ENCODE measurements around the gene POLK.
"Not testable (repeated sequence)": the region's sequence is repeated elsewhere in the genome, so short reads cannot be mapped to it uniquely, and the experiment has no call there.

Gene POLK

DNA sequence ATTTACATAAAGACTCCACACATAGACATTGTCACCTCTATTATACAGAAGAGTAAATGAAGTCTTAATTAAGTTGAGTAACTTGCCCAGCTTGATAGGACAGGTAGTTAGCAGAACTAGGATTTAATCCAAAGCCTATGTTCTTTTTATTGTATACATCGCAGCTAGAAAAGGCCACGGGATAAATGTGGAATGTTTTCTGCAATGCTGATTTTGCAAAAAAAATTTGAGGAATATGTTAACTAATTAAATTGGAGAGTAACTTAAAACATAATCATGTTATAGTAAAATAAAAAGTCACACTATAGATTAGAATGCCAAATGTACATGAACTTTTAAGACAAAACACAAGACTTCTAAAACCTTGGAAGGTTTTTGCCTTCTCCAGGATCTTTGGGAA lies 41.1 kb downstream of the POLK start:
- no peak for DNase-seq

DNA sequence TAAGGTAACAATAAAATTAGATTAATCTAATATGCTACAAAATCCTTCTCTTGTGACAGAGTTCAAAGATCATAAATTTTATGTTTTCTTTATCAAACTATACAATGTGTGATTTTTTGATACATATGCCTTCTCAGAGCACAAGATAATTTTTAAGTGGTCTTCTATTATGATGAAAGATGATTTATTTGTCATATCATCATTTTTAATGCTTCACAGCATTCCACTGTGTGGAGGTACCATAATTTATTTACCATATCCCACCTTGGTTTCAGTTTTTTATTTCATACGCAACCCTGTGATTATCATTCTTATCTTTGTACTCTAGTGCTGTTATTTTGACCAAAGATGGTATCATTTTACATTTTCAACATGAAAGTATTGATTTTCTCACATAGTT lies 41.7 kb downstream of the POLK start:
- no peak for DNase-seq

DNA sequence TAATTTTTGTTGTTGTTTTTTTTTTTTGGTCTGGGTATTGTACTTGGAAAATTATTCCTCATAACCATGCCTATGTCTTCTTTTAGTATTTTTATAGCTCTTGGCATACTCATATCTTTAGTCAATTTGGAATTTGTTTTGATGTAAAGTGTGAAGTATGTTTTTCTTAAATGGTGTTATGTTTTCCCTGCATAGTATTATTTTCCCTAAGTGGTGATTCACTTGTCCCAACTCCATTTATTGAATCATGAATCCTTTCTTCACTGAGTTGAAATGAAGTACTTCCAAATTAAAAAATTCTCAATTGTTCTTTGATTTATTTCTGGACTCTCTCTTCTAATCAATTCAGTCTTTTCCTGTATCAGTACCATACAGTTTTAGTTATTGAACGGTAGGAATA lies 46.5 kb downstream of the POLK start:
- no peak for DNase-seq

DNA sequence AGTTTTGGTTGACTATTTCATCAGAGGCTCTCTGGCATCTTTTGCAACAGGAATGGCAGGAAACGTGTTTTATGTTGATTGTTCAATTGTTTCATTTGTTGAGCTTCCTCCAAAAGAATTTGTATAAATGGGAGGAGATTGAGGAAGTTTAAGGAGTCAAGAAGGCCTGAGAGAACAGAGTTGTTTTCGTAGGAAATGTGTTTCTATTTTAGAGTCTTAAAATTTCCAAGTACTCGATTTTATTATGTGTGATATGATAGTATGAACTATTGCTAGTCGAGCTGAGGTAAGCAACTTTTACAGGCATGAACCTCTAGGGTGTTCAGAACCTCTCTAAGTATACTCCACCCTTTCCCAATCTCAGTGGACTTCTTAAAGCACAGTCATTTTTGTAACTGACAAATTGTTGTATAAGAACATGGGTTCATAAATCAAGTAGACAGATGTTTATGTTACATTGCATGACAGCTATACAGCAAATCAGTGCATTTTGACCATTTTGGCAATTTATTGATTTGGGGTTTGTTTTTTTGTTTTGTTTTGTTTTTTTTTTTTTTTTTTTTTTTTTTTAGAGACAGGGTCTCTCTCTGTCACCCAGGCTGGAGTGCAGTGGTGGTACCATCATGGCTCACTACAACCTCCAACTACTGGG lies 47.4 kb downstream of the POLK start:
- DNase-seq = no peak

DNA sequence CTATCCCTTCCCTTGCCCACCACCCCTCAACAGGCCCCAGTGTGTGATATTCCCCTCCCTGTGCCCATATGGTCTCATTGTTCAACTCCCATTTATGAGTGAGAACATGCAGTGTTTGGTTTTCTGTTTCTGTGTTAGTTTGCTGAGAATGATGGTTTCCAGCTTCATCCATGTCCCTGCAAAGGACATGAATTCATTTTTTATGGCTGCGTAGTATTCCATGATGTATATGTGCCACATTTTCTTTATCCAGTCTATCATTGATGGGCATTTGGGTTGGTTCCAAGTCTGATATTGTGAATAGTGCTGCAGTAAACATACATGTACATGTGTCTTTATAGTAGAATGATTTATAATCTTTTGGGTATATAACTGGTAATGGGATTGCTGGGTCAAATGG lies 49.0 kb downstream of the POLK start:
- not testable (repeated sequence) for DNase-seq

DNA sequence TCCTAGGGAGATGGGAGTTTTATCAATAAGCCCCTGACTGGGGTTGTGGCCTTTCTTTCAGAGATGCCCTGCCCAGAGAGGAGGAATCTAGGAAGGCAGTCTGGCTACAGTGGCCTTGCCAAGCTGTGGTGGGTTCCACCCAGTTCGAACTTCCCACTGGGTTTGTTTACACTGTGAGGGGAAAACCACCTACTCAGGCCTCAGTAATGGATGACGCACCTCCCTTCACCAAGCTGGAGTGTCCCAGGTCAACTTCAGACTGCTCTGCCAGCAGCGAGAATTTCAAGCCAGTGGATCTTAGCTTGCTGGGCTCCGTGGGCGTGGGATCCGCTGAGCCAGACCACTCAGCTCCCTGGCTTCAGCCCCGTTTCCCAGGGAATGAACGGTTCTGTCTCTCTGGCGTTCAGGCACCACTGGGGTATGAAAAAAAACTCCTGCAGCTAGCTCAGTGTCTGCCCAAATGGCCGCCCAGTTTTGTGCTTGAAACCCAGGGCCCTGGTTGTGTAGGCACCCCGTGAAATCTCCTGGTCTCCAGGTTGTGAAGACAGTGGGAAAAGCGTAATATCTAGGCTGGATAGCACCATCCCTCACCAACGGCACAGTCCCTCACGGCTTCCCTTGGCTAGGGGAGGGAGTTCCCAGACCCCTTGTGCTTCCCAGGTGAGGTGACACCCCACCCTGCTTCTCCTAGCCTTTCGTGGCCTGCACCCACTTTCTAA lies 54.5 kb downstream of the POLK start:
- not testable (repeated sequence) for DNase-seq

DNA sequence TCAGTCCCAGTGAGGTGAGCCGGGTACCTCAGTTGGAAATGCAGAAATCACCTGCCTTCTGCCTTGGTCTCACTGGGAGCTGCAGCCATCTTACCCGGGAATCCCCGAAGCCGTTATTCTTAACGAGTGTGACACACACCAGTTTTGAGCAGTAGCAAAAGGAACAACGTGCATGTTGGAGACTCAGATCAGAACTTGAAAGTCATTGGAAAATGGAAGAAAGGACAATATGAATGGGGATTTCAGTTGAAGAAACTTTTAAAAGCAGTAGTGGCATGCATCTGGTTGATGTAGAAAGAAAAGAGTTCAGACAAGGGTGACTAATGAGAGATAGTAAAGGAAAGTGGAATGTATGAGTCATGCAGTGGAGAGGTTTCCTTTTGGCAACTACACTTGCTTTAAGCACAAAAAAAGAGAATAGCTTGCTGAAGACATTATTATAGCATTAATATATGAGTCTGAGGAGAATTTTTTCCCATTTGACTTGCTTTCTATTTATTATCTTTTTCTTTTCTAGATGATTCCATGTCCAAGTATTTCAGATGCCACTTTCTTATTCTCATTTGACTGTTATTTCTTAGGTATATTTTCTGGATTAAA lies 55.1 kb downstream of the POLK start:
- DNase-seq = no peak

DNA sequence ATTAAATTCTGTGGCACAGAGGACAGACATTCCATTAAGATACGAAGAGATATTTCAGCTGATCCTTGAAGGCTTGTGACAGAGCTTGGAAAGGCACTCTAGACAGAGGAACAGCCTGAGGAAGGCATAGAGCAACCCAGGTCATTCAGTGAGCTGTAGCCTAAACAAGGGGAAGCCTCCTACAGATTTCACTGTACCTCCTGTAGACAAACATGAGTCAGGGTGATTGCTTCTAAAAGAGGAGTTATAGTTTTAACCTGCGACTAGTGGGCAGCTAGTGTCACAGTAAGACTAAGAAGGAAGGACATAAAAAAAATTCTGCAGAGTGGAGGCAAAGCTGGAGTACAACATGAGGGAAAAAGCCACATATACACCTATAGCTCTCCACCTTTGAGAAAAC lies 56.0 kb downstream of the POLK start:
- no peak for DNase-seq

DNA sequence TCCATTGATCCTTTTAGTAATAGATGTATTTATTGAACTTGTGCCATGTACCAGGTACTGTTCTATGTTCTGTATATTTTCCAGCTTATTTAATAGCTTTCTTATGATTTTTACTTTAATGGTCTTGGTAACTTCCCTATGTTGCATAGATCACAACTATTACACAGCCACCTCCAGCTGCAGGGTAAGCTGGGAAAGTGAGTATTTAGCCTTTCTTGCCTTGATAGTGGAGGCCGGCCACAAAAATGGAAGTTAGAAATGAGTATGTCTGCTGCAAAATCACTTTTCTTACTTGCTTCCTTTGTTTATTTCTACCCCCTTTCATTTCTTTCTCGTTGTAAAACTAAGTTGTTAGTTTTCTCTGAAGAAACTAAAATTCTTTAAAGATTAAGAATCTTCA lies 56.5 kb downstream of the POLK start:
- no peak for DNase-seq

DNA sequence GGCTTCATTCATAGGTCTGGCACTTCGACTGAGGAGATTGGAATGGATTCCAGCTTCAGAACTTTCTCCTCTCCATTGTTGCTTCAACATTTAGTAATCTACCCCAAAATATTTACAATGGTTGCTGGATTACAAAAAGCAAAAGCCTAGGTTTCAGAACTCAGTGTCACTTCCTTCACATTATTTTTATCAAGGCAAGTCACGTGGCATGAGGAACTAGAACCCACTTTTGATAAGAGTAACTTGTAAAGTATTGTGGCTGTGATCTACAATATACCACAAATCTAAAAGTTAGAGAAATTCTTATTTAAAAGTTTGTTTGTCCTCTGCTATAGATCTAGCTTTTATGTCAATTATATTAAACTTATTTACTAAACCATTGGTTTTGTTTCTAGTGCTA lies 59.9 kb downstream of the POLK start:
- DNase-seq = no peak

DNA sequence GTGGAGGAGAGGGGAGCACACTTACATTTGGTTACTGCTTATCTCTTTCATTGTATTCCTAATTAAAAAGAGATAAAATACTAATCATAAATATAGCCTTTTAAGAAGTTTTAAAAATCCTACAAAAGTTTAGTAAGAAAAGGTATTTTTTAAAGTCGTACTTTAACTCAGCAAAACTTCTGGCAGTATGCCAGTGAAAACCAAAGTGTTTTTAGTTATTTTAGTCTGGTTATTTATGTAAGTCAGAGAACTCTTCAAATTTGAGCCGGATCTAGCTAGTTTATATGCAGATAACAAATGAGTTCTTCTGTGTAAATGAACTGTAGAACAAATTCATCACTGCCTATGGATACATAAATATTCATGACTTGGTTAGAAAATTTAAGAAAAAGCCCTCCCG lies 63.1 kb downstream of the POLK start:
- DNase-seq = no peak

DNA sequence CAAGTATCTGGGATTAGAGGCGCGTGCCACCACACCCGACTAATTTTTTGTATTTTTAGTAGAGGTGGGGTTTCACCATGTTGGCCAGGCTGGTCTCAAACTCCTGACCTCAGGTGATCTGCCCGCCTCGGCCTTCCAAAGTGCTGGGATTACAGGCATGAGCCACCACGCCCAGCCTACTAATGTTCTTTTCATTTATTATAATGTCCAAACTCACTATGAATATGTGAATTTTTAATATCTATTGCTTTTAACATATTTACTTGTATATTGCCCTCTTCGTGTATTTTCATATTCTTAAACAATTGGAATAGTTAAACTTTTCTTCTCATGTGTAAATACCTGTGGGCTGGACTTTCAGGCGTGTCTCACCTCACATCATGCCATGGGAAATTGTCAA lies 66.6 kb downstream of the POLK start:
- DNase-seq = not testable (repeated sequence)

DNA sequence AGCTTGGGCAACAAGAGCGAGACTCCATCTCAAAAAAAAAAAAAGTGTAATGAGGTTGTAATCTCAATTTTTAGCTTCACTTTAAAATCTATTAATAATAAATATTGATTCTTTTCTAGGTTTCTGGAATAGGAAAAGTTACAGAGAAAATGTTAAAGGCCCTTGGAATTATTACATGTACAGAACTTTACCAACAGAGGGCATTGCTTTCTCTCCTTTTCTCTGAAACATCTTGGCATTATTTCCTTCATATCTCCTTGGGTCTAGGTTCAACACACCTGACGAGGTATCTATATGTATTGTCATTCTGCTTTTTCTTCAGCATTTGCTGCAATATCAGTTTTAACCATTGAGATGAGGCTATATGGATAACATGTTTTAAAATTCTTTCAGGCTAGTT lies 73.0 kb downstream of the POLK start:
- DNase-seq = no peak

DNA sequence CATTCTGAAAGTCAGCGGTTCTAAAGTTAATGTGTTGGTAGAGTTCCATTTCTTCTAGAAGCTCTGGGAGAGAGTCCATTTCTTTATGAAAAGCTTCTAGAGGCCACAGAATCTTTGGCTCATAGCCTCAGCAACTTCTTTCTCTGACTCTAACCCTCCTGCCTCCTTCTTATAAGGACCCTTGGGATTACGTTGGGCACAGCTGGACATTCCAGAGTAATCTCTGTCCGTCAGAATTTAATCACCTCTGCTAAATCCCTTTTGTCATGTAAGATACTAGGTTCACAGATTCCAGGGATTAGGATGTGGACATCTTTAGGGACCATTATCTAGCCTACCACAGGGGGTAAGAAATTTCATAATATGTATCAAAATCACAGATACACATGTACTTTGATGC lies 77.0 kb downstream of the POLK start:
- peak; percentile 93 for DNase-seq

DNA sequence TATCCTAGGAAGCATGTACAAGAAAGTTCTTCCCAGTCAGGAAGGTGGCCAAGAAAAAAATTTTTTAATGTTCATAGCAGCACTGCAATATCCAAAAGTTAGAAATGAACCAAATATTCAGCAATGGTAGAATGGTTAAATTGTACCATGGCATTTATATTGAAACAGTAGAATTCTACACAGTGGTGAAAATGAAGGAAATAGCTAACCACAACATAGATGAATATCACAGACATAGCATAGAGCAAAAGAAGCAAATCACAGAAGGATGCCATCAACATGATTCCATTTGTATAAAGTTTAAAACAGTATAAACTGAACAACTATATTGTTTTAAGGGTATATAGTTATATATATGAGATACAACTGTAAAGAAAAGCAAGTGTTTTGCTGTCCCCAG lies 88.8 kb downstream of the POLK start:
- DNase-seq = no peak

DNA sequence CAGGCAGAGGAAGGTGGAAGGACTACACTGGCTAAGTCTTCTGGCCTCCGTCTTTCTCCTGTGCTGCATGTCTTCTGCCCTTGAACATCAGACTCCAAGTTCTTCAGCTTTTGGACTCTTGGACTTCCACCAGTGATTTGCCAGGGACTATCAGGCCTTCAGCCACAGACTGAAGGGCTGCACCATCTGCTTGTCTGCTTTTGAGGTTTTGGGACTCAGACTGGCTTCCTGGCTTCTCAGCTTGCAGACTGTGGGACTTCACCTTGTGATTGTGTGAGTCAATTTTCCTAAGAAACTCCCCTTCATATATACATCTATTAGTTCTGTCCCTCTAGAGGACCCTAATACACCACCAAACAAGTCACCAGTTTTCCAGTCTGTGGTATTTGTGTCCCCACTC lies 89.9 kb downstream of the POLK start:
- DNase-seq = no peak

DNA sequence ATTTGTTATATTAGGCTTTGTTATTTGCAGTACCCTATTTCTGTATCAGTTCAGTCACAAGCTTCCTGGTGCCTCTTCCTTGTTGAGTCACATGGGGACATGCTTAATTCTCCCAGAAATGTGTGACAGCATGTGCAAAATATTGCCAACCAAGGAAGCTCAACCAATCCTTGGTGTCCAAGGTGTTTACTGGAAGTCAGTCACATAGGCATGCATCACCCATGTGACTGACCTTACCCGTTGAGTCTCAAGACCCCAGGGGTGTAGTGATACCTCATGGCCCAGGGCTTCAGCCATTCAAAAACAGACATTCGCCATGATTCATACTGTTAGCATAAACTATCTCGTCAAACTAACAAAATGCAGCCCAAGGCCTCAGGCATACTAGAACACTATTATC lies 90.3 kb downstream of the POLK start:
- no peak for DNase-seq

DNA sequence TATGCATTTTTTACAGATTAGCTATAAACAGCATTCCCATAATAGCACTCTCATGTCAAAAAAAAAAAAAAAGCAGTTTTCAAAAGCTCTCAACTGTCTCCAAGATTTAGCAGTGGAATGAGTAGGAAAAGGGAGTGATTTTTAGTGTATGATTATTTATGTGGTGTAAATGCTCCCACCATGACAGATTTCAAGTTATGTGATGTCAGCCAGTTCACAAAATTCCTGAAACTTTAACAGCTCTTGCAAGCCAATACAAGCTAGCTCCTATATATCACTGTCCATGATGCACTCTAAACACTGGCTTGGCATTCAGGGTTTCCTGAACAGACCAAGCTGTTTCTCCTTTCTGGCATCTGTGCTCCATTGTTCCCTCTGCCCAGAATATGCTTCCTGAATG lies 91.7 kb downstream of the POLK start:
- DNase-seq = no peak

DNA sequence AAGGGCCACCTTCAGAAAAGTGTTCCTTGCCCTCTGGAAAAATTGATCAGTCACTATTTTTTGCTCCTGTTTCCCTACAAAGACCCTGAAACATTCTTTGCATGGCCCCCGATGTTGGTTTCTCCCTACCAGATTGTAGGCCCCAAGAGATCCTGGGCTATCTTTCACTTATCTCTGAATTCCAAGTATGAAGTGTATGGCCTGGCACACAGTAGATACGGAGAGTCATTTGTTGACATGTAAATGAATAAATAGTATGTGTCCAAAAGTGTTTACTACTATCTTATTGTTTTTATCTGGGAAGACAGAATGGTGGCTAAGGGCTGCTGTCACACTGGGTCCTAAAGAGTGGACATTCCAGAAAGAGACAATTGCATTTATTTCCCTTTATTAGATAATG lies 92.1 kb downstream of the POLK start:
- no peak for DNase-seq

DNA sequence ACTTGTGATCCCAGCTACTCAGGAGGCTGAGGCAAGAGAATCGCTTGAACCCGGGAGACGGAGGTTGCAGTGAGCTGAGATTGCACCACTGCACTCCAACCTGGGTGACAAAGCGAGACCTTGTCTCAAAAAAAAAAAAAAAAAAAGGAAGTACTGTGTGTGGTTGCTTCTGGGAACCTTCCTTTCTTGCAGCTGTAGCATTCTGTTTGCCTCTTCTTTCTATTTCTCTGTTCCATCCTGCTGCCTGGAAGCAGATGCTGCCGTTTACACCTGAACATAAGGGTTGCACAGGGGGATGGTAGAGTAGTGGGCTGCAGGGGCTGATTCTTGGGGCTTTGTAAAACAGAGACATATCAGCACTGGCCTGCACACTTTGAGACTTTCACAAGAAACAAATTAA lies 95.7 kb downstream of the POLK start:
- DNase-seq = not testable (repeated sequence)

DNA sequence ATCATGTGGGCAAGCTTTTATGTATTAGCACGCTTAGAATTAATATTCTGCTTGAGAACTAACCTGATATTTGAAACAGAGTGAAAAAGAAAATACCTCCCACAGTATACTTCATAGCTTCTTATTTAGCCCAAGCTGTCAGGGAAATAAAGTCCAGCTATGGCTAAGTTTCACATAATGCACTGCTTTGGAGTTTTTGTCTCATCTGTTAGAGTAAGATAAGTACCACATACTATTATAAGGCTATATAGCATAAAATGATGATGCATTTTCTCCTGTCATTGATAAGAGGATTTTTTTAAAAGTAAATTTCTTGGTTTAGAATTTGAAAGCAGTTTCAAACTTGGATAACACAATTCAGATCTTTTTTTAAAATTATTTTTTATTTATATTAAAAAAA lies 97.2 kb downstream of the POLK start:
- DNase-seq = no peak

DNA sequence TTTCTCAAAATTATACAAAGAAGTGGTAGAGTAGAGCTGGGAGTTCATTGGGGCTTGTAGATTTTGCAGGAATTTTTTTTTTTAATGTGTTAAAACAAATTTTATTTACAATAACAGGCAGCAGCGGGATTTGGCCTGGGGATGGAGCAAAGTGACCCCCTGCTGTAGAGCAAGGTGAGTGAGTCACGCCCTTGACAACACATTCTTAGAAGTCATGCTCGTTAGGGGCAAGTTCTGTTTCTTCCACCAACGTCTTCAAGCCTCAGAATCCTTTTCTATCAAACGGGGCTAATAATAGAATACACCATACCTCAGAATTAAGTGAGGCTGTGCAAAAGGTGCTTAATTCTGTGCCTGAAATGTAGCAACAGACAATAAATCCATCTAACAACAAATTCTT lies 98.5 kb downstream of the POLK start:
- DNase-seq = peak; percentile 19

DNA sequence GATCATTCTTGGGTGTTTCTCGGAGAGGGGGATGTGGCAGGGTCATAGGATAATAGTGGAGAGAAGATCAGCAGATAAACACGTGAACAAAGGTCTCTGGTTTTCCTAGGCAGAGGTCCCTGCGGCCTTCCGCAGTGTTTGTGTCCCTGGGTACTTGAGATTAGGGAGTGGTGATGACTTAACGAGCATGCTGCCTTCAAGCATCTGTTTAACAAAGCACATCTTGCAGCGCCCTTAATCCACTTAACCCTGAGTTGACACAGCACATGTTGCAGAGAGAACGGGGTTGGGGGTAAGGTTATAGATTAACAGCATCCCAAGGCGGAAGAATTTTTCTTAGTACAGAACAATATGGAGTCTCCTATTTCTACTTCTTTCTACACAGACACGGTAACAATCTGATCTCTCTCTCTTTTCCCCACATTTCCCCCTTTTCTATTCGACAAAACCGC lies 99.2 kb downstream of the POLK start:
- peak; percentile 93 for DNase-seq

Data from NCI-H82 (cell line).